GM21515 (cell line): ENCODE measurements around the gene CACNA2D2.

Experiments
- ATAC-seq: cut with Tn5 transposase; IDR thresholded peaks from one replicate; pipeline ENCODE4 v1.9.1; 2021; ENCODE audit not compliant: unreplicated experiment

CACNA2D2 gene

DNA sequence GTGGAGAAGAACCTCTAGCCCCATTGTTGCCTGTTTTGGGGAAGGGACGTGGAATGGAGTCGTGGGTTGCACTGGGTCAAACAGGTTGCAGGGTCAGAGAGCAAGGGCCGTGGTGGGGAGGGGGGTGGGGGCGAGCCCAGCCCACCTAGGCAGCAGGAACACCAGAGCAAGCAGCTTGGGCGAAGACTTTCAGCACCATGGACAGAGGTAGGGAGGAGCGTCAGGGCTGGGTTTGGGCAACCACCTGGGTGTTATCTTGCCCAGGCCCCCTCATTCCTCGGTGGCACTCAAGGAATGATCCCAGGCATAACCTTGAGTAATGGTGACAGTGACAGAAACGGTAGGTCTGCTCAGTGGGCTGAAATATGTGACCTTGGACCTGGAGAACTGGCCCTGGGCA is 98.2 kb downstream of the CACNA2D2 start:
- ATAC-seq: no peak

DNA sequence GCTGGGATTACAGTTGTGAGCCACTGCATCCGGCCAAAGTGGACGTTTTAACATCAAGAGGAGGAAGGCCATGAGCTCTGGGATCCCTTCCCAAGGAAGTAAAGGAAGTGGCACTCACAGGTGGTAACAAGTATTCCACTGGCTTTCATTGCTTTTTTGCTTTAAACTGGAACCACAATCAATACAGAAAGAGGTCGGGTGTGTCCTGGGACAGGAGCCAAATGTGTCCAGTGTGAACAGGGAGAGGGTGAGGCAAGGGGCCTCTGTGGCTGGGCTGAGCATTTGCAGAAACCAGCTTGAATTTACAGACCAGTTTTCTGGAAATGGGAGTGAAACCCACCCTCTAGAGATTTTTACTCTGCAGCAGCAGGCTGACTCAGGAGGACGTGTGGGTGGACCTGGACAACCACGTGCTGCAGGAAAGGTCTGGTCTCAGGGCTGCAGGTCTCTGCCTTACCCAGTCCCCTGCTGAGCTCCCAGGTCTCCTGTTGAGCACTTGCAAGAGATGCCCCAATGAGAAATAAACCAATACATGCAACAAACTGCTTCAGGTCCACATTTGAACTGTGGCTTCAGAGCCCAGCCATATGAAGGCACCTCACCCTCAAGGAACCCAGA is 101.3 kb downstream of the CACNA2D2 start:
- ATAC-seq: no peak

DNA sequence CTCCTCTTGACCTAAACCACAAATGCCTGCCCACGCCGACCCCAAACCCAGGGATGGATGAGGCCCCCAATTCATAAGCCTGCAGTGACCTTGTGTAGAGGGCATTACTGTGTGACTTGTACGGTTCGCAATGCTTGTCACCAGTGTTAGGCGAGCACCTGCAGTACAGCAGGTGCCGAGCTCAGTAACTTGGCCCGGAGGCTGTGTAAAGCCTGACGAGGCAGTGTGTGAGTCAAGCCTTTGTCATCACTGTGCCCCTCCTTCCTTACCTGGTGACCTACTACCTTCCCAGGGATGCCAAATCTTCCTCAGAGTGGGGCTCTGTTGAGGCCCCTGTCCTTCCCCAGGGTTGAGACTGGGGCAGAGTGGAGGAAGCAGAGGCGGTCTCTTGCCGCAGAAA is 106.9 kb downstream of the CACNA2D2 start:
- ATAC-seq: no peak

DNA sequence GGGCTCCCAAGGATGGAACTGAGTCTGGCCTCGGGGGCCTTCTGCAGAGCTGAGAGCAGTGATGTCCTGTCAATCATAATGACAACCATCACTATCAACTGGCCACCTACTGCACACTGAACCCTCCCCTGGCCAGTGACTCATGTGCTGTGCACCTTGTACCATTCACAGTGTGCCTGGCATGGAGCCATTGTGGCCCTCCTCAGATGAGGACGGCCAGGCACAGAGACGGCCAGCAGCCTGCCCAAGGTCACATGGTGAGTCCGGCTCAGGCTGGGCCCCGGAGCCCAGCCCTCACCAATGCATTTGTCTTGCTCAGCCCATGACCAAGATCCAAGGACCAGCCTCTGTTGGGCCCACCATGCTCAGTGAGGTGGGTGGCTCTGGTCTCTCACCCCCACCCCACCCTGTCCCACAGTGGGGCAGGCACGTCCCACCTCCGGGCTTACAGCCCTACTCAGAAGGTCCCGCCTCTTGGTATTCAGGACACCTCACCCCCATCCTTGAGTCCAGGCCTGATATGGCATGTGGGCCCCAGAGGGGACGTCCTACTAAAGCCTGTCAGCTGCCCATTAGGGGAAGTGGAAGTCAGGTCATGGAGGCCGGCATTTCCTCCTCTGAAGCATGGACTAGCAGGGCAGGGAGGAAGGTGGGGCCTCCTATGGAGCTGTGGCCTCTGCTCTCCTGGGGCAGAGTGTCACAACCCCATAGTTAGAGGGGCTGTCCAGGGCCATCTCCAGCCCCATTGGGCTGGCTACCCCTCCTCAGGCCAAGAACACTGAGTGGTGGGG is 108.2 kb downstream of the CACNA2D2 start:
- ATAC-seq: no peak

DNA sequence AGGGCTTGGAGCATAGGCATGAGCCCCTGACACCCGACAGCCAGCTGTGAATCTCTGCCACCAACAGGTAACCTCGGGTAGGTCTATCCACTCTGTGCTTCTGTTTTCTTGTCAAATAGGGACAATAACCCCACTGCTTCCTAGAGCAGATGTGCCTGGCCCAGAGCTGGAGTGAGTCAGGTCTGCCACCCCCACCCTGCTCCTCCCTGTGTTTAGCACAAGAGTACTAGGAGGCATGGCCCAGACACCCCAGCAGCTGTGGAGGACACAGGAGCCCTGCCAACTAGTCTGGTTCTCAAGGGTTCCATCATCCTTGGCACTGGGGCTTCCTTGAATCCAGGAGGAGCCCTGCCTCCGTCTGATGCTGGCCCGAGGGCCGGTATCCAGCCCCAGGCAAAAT is 110.4 kb downstream of the CACNA2D2 start:
- no peak for ATAC-seq

DNA sequence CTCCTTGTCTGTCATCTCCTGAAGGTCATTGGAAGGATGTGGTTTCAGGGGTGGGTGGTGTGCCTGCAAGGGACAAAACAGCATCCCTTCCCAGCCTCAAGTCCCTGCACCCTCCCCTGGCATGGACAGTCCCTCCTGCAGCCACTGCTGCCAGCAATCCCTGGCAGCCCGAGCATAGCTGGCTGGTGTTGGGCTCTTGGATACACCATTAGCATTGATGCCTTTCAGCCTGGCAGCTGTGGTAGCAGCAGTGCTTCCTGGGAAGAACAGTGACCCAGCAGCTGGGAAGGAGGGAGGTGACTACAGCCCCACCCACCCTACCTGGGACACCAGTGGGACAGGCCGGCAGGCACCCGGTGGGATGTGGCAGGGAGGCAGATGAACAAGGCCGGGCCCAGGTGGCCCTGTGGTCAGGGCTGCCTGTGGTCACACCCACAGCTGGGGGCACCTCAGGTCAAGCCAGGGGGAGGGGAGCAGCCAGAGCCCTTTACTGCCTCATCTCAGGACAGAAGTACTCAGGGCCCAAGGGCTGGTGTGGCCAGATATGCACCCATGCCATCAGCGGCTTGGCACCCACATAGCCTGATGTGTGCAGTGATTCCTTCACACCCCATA is 111.2 kb downstream of the CACNA2D2 start:
- ATAC-seq: no peak

DNA sequence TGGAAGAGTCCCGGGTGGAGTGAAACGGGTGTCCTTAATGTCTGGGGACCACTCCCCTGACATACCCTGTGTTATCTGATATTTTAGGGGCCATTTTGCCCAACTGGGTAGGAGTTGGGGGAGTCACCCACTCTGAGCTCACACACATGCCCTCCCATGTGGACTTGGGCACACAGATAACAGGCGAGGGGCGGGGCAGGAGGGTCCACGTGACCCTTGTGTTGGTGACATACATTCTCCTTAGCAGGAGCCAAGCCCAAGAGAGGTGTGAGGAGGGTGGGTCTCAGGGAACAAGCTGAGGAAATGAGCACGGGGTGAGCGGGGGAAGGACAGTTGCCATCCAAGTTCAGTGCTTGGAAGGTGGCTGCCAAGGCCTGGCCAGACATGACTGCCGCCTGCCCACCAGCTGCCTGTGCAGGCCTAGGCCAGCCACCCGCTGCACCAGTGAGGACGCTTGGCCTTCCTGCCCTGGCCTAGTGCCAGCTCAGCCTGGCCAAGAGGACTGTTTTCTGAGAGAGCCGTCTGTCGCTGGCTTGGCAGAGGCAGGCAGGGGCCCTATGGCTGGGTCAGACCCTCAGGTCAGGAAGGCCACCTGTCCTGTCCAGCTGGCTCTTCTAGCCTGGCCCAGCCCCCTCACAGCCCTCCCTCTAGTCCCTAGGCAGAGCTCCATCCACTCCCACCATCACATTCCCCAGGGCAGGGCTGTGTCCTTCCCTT is 112.8 kb downstream of the CACNA2D2 start:
- no peak for ATAC-seq

DNA sequence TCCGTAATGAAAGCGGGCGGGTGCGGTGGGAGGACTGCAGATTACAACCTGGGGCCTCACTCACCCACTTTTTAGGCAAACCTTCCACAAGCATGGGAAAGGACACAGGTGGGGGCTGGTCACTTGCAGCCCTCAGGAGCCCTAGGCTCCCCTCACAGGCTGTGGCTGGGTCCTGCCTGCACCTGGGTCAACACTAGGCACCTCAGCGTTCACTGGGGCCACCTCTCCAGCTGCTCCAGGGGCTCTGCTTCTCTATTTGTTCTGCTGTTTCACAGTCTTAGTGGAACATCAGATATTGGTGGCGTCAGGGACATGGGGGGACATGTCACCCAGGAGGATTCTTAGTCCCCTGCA is 114.0 kb downstream of the CACNA2D2 start:
- ATAC-seq: no peak

DNA sequence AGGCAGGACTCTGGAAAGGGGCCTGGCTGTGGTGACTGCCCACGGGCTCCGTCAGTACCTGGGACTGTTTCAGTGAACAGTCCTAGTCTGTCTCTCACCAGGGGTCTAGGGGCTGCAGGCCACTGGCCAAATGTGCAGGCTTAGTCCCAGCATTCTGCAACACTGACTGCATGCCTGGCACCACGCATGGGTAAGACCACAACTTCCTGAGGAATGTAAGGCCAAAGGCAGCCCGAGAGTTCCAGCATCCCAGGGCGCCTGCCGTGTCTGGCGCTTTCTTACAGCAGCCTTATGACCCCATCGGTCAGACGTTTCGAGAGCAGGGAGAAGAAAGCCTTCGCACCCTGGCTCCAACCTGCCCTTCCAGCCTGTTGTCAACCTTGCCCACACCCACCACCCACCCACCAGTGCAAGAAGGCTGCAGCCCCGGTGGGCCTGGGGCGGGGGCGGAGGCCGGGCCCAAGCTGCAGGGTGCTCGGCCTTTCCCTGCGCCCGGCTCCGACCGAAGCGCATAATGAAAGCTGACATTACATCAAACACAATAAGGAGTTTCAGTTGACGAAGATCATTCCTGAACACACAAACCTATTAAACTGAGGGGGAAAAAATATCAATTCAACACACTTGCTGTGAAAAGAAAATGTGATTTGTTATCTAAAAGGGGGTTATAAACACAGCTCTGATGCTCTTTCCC is 114.6 kb downstream of the CACNA2D2 start:
- no peak for ATAC-seq

DNA sequence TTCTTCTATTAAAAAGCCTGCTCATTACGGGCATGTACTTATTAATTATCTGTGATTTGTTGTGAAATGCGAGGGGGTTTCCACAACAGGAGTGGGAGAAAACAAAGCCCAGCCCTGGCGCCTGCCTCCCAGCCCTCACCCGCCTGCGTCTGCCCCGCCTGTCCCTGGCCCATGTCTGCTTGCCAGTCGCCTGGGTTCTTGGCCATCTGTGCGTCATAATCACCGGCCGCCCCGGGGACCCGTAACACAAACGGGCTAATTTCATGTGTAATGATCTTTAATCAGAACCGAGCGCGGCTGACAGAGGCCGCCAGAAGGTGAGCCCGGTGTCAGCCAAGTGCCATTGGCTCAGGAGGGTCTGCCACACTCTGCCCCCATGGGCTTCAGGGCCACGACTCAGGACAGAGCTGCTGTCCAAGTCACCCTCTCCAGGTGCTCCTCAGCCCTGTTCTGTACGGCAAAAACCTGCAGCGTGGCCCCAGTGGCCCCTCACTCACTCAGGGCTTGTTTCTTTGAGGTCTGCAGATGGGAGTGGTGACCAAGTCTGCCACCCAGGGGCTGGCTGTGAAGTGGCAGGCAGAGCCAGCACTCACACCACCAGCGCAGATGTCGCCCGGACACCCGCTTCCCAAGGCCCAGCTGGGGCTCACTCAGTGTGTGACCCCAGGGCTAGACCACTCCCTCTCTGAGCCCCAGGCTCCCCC is 115.3 kb downstream of the CACNA2D2 start:
- no peak for ATAC-seq

DNA sequence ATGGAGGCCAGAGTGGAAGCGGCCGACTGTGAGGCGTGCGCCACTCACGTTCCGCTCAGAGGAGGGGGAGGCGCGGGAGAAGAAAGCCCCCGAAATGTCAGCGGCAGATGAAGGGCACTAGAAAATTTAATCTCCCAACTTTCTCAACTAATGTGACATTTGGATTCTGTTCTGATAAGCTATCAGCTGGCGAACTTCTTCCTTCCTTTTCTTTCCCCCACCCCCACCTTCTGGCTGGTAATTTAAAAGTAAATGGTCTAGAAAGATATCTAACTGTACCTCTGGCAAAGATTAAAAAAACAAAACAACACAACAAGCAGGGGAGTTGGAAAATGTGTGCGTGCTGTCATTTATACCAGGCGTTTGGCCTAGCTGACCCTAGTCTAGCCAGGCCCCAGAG is 117.7 kb downstream of the CACNA2D2 start:
- no peak for ATAC-seq

DNA sequence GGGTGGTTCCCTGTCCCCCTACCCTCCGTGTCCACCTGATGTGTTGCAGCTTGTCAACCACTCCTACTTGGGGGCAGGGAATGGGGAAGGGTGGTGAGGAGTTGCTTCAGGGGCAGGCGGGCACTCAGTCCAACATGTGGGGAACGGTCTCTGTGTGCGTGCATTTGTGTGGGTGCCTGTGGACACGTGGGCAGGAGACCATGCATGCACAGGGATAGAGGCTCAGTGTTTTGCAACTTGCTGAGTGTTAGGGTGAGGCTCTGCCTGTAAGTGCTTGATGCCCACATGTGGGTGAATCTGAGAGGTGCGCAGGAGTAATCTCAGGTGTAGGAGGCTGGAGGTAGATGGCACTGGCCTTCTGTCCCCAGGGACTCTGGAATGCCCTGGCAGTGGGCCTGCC is 119.7 kb downstream of the CACNA2D2 start:
- ATAC-seq: no peak

DNA sequence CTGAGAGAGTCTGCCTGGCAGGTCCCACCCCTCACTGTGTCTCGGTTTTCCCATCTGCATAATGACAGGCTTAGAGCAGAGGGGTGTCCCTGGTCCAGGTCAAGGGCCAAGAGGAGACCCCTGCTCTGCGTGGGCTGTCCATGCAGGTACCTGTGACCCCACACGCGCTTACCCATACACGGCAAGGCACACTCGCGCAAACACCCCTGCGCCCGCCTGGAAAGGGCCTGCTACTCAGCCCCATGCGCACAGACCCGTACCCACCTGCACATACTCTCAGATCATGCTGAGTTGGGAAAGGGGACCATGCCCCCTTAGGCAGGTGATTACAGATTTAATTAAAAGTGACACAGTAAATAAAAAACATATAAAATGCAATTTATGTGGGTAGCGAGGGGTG is 120.7 kb downstream of the CACNA2D2 start:
- no peak for ATAC-seq

DNA sequence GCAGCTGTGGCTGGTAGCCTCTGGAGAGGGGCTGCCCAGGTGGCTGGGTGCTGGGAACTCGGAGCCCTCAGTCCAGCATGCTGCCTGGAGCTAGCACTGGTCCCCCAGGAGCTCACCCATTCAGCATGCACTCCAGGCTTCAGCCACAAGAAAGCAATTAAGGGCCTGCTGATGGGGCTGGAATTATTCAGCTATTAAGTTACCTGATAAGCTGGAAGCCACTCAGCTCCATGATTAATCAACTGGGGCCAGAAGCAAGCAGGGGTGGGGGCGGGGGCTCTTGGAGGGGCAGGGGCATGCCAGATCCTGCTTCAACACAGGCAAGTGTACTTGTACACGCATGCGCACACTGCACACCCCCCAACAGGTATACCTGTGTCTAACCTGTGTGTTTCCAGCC is 122.1 kb downstream of the CACNA2D2 start:
- ATAC-seq: no peak

DNA sequence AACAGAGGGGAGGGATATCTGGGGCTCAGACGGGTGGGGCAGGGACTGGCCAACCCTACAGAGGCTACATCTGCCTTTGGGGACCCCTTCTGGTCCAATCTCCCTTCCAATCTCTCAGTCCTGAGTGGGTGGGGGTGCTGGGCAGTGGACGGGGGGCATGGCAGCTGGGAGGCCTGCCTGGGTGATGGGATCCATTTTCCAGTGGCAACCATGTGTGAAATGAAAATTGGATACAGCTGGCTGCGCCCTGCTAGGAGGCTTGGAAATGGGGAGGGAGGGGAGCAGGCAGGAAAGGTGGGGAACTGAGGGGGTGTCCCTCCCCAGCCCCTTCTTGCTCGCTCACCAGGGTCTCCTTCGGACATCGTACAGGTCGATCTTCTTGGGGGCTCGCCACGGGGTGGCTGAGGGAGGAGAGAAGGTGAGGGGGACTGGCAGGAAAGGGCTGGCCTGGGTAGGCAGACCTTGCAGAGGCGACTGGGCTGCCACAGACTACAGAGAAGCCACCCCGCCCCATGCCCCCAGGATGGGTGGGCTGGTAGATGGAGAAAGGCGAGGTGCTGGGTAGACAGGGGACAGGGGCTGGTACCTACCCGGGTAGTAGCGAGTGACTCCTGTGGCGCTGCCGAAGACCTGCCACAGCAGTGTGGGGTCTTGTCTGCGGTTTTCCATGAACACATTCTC is 122.9 kb downstream of the CACNA2D2 start:
- no peak for ATAC-seq

DNA sequence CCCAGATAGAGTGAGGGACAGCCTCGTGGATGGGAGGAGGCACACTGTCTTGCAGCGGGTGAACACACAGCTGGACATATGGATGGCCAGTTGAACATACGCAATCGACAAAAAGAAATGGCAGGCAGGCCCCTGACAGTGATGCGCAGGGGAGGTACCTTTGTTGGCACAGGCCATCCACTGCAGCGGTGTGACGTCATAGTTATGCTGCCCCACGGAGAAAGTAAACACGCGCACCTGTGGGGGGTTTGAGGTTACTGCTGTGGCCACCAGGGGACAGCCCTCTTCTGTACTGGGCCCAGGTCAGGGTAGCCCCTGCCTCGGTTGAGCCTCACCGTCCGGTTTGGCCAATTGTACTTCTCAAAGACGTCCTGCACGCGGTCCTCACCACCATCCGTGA is 124.7 kb downstream of the CACNA2D2 start:
- no peak for ATAC-seq

DNA sequence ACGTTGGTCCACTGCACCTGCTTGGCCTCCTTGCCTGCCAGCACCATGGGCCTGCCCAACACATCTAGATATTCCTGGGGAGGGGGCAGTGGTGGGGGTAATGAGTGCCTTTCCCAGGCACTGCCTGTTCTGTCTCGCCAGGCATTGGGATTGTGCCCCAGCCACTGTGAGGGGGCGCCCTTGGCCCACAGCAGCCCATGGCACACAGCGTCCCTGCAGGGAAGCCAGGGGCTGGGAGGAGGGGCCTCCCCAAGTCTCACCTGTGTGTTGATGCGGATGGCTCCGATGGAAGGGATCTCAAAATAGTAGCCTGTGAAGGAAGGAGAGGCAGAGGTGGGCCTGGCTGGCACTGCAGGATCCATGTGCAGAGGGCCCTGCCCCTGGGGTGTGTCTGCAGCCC is 125.4 kb downstream of the CACNA2D2 start:
- no peak for ATAC-seq

DNA sequence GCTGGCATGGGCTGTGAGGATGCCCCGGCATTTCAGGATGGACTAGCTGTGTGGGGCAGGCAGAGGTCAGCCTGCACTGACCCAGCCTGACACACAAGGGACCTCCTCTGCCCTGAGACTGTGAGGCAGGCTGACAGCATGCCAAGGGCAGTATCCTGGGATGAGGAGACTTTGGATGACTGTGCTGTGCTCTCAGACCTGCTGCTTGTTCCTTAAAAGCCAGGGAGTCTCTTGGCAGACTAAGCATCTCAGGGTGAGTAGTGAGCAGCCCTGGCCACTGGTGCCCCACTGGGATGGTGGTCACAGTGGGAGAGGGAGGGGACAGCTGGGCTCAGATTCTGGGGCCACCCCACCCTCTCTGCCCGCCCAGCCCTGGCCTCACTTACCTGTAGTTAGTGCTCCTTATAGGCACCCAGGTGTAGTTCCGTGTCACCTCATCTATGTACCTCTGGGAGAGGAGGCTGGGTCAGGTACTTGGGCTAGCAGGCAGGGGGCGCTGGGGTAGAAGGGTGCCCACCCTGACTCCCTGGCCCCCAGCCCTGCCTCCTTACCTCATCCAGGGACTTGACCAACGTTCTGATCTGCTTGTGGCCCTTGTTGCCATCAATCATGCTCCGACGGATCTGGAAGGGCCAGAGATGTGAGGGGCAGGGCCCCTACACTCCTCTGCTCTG is 128.0 kb downstream of the CACNA2D2 start:
- ATAC-seq: no peak
